ENCODE measurements around the gene GNG8. TPM values are rescaled to one million over a fixed set of nuclear protein-coding genes. Genes with fewer than 3 reads are reported as not detected.
"Not testable (repeated sequence)": the region's sequence is repeated elsewhere in the genome, so short reads cannot be mapped to it uniquely, and the experiment has no call there.

The GNG8 gene
- total RNA-seq, 1 donor from 2014 or later = not detected

DNA sequence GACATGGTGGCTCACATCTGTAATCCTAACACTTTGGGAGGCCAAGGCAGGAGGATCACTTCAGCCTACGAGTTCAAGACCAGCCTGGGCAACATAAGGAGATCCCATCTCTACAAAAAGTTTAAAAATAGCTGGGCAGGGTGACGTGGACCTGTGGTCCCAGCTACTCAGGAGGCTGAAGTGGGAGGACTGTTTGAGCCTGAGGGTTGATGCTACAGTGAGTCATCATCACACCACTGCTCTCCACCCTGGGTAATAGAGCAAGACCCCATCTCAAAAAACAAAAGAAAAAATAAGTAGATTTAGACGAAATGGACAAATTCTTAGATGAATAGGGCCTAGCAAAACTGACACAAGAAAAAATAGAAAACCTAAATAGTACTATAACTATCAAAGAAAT, 10.4 kb upstream of the GNG8 start:
- no peak for DNase-seq (ENCODE audit: low spot score)

DNA sequence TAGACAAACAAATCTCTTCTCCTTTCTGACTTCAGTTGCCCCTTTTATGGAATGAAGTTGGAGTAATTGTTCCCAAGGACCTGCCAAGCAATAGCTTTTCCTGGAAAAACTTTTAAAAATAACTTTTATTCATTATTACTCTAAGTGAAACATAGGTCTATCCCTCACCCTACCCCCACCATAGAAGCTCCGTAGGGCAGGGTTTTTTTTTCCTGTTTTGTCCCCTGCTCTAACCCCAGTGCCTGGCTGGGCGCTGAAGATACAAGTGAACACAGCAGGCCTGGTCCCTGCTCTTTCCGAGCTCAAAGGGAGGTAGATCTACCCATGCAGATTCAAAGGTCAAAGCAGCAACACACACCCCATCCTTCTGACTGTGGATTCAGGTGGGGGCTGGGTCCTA, 8.7 kb upstream of the GNG8 start:
- no peak for DNase-seq (ENCODE audit: low spot score)

DNA sequence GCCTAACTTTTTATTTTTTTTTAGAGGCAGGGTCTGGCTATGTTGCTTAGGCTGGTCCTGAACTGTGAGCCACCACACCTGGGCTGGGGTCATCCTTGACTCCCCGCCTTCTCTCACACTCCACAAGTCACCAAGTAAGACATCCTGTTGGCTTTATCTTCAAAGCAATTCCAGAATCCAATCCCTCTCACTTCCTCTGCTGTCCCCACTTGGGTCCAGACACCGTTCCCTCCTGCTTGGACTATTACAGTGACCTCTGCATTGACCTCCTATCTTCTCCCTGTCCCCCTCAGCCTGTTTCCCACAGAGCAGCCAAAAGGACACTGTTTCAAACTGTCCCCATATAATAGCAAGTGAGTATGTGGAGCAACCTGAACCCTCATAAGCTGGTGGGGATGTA, 4.7 kb upstream of the GNG8 start:
- DNase-seq (ENCODE audit: low spot score) = no peak

DNA sequence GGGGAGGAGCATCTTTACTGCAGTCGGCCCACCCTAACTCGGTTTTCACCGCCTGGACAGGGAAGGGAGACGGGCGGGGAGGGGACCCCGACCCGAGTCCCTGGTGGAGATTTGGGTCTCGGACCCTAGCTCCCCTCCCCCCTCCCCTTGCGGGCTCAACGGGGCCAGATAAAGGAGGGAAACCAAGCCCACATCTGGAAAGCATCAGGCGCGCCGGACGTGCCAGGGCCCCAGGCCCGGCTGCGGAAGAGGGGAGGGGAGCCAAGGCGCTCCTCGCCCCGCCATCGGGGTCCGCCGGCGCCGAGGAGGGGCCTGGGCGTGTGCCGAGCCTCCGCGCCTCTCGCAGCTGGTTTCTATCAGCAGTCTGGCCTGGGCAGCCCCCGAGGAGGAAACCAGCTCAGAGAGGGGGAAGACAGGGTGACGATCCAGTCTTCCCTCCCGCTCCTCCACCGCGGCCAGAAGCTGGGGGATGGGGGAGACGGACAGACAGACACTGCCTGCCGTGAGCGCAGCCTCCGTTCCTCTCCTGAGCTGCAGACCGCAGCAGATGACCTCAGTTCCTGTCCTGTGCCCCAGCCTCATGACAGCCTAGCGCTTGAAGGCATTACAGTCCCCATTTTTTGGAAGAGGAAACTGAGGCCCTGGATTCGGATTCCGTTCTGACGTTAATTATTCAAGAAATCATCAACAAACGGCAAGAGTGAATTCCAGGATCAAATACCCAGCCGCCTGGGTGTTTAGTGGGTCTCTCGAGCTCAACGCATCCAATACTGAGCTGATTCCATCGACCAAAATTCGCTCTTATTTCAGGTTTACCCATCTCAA, 3.6 kb upstream of the GNG8 start:
- DNase-seq (ENCODE audit: low spot score) = peak; percentile 72

DNA sequence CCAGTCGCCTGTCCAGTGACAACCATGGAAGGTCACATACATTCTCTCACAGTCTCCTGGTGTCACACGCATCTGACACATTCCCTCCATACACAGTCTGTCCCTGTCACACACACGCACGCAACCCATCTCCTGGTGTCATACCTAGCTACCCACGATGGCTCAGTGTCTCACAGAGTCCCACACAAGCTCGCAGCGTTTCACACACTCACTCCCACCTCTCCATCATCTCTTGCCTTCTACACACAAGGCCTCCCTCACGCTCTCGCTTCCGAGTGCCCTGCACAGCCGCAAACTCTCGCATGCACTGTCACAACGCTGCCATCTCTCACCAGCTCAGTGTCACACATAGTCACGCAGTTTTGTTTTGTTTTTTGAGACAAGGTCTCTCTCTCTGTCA, 1.2 kb upstream of the GNG8 start:
- no peak for DNase-seq (ENCODE audit: low spot score)

DNA sequence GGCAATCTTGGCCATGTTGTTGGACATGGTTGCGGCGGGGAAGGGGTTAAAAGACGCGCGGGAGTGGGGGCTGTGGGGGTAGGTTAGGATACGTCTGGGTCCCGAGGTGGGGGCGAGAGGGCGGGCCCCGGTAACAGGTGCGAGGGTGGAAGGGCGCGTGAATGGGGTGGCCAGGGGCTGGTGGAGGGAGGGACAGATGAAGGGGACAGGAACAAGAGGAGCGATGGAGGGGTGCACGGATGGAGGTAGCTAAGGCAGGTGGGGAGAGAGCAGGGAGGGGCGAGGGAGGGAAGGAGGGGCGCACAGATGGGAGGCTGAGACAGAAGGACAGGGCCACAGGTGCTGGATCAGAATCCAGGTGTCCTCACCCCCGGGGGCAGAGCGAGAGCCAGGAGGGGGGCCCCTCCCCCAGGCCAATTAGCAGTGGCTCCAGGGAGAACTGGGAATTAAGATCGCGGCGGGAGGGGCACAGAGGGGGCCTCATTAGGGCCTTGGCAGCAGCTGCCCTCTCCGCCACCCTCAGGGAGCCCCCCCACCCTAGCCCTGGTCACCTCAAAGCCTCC, 1.3 kb downstream of the GNG8 start:
- no peak for DNase-seq (ENCODE audit: low spot score)

DNA sequence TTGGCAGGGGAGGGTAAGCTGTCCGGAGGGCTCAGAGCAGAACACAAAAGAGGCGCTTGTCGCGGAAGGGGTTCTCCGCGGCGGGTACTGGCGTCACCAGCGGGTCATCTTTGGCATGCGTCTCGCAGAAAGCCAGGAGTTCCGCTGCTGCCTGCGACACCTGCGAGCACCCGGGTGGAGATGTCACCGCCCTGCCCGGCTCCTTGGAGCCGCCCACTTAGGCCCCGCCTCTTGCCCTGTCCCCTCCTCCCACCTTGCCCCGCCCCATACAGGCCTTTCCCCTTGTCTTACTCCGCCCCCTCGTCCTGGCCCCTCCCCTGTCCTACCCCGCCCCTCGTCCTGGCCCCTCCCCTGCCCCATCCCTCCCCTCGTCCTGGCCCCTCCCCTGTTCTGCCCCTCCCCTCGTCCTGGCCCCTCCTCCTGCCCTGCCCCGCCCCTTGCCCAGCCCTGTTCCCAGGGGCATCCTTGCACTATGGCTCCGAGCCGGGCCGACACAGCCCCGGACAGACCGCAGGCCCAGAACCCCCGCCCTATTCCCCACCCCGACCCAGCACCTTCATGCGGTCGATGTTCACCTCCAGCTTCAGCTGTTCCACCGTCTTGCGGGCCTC, 1.9 kb downstream of the GNG8 start:
- DNase-seq (ENCODE audit: low spot score) = peak; percentile 92

DNA sequence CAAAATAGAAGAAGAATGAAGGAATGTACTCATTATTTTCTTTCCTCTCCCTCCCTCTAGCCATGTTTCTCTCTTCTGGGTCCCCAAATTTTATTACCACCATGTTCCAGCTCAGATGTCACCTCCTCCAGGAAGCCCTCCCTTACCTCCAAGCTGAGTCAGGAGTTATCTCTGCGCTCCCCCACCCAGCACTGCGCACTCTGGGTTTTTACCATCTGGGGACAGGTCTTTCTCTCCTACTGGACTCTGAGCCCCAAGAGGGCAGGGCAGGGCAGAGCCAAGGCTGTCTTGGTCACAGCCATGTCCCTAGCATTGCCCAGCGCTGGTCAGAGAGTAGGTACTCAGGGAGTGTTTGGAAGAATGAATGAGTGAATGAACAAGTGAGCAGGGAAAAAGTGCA, 2.9 kb downstream of the GNG8 start:
- no peak for DNase-seq (ENCODE audit: low spot score)

DNA sequence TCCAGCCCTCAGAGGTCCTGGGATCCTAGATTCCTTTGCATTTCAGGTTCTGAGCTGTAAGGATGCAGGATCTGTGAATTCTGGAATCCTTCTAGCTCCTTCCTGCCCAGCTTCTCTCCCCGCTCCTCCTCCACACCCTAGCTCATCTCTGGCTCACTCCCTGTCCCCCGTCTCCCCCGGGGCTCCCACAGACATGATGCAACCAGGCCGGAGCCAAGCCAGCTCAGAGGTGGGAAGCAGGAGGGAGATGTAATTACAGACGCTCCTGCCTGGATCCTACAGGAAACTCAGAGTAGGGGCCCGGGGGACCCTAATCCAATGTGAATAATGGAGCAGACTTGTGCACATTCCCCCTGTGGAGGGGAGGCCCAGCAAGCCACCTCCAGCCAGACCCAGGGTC, 4.5 kb downstream of the GNG8 start:
- no peak for DNase-seq (ENCODE audit: low spot score)

DNA sequence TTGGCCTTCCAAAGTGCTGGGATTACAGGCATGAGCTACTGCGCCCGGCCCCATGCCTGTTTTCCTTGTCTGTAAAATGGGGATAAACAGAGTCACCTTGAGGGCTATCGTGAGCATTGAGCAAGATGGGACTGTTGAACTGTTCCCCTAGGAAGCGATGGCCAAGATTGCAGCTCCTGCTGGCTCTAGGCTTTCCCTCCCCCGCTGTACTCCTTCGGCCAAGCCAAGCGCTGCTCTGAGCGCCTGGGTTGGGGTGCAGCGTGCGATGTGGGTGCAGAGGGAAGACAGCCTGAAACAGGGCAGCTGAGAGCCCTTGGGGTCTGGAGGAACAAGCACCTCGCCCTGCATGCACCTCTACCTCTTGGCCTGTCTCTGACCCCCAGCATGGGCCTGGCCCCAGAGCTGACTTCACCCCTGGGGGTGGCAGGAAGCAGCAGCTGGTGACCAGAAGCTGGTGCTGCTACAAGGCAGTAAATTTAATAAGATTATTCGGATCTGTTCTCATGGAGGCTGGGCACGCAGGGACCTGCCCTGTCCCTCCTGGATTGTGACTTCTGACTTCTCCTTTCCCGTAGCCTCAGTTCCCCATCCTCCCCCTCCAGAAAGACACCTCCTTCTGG, 5.3 kb downstream of the GNG8 start:
- no peak for DNase-seq (ENCODE audit: low spot score)

DNA sequence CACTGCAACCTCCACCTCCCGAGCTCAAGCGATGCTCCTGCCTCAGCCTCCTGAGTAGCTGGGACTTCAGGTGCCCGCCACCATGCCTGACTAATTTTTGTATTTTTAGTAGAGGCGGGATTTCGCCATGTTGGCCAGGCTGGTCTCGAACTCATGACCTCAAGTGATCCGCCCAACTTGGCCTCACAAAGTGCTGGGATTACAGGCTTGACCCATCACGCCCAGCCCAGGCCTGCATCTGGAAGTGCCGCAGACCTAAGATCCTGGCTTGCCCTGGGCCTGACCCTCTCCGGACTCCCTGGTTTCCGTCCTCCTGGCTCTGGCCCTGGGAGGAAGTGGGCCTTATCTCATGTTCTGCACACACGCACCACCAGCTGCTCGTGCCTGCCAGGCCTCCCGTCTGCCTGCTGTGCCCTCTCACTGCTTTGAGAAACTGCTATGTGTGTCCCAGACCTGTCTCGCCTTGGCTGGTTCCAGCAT, 6.4 kb downstream of the GNG8 start:
- DNase-seq (ENCODE audit: low spot score) = no peak

DNA sequence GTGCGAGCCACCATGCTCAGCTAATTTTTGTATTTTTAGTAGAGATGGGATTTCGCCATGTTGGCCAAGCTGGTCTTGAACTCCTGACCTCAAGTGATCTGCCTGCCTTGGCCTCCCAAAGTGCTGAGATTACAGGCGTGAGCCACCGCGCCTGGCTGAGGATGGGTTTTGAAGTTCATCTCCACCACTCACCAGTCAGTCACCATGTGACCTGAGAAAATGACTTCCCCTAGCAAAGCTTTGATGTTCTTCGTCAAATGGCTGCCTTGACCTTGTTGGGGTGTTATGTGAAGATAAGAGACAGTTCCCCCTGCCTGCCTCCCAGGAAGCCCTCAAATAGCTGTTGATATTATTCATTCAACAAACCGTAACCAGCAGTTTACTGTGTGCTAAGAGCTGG, 7.0 kb downstream of the GNG8 start:
- DNase-seq (ENCODE audit: low spot score) = not testable (repeated sequence)

DNA sequence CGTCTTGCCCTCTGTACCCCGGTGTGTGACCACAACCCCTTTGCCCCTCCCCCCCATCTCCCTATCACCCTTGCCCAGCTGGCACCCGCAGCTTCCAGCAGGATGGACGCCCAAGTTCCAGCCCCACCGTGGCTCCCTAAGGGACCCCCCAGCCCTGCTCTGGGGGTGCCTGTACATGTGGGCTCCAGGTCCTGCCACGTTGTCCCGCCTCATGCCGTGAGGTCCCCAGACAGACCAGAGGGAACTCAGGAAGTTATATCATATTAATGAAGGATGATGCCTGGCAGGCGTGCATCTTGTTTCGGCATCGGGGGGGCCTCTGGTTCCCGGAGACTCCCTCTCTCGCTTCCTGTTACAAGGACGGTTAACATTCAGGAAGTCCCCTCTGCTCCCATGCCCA, 9.6 kb downstream of the GNG8 start:
- no peak for DNase-seq (ENCODE audit: low spot score)

DNA sequence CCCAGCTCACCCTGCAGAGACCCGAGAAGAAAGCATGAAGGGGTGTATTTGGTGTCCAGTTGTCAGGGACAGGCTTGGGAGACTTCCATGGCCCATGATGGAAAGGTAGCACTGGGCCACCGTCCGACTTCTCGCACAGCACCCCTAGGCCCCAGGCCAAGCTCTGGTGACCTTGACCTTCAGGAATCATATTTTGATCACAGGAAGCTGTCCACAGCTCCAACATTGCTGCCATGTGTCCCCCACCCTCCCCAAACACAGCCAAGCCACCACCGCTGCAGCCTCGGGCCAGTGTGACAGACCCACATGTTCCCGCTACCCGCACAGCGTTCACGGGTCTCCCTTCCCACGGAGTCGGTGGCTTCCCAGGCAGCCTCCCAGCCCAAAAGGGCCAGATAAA, 10.3 kb downstream of the GNG8 start:
- no peak for DNase-seq (ENCODE audit: low spot score)

DNA sequence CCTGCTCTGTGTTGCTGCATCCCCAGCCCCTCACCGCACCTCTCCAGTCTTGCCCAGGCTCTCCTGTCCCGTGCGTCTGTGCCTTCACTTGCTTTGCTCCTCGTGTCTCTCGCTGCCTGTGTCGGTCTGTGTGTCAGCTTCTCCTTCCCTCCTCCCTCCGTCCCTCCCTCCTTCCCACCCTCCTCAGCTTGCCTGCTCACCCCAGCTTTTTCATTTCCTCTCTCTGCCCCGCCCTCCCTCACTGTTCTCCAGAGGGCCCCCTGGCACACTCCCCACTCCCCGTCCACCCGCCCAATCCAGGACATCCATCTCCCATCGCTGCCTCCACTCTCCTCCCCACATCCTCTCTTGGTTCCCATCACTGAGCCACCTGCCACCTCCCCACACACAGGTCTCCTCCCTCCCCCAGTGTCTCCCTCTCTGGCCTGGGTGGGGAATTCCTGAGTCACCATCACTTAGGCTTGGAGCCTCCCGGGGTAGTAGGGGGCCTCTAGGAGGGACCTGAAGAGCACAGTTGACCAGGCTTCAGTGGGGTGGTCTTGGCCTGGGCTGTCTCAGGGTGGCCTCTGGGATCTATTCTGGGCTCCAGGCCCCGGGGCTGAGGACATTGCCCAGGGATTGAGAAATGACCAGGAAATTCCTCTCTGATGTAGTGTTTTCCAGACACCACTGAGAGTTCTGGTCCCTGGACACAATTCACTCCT, 10.9 kb downstream of the GNG8 start, which contains the start of gene PTGIR:
PTGIR (minus strand) TSS at position 132 of the 704 bp plus-strand sequence. CDS start 864 bp downstream, outside the sequence.
- DNase-seq (ENCODE audit: low spot score) = peak; percentile 70

DNA sequence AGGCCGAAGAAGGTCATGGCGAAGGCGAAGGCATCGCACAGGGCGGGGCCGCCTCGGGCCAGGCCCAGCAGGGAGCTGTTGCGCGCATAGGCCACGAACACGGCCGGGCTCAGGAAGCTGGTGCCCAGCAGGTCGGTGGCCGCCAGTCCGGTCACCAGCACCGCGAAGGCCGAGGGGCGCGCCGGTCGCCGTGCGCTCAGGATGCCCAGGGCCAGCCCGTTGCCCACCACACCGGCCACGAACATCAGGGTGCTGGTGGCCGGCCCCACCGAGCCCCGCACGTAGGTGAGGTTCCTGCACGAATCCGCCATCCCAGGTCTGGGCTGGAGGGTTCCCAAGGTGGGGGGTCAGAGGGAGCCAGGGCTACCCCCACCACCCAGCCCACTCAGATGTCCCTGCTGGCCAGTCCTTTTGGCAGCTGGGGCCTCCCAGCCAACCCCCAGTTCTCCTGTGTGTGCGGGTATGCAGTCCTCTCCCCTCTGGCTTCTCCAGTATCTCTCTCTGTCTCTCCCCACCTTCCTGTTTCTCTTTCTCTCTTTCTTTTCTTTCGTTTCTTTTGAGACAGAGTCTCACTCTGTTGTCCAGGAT, 12.0 kb downstream of the GNG8 start:
- no peak for DNase-seq (ENCODE audit: low spot score)

DNA sequence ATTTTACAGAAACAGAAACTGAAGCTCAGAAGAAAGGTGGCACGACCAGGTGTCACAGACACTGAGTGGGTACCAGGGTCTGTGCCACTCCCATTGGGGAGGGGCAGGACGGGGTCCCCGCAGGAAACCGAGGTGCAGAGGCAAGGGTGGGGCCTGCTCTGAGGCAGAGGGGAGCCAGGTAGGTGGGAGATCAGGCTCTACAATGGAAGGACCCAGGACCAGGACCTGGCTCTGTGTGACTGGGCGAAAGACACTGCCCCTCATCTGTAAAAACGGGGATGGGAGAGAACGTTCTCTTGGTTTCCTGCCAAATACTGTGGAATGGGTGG, 13.9 kb downstream of the GNG8 start:
- DNase-seq (ENCODE audit: low spot score) = no peak

DNA sequence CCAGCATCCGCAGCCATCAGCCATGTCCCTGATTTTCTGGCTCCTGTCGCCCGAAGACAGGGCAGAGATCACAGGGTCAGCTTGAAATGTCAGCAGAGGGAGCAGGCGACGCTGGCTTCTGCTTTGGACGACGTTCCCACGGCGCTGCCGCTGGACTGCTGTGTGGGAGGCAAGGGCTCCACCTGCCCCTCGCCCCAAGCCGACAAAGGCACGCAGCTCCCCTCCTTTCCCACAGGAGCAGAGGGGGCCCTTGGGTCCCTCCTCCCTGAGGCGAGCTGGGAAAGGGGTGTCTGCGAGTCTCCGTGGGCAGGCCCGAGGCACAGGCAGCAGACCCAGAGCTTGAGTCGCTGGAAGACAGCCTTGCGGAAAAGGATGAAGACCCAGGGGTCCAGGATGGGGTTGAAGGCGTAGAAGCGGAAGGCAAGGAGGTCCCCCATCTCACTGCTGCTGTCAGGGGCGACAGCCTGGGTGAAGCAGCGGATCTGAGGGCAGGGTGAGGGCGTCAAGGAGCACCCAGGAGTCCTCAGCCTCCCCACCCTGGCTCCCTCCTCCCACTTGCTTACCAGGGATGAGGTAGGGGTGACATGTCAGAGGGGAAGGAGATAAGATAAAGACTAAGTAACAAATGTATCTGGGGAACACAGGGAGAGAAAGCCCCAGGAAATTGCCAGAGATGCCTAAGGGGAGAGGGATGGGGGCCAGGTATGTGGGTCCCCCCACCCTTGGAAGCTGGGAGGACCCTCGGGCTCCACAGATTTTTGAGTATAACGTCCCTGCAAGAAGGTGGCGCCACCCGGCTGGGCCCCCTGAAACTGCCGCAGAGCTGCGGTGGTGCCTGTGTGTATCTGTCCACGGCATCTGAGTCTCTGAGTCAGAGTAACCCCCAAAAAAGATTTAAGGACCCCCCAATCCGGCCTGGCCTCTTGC, 14.5 kb downstream of the GNG8 start:
- DNase-seq (ENCODE audit: low spot score) = no peak

DNA sequence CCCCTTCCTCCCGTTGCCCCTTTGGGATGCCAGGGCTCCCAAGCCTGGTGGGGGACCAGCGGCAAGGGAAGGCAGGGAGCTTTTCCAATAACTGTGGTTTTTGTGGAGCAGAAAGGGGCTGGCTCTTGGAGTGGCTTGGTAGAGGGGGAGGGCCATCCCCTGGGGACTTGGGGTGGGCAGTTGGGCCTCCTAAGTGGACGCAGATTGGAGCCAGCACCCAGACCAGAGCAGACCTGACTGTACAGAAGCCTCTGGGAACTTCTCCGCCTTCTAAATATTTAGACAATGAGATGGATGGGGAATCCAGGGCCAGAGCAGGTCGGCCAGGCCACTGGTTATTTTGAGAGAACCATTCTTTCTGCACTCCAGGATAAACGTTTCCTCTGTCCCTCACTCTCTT, 15.3 kb downstream of the GNG8 start:
- no peak for DNase-seq (ENCODE audit: low spot score)

DNA sequence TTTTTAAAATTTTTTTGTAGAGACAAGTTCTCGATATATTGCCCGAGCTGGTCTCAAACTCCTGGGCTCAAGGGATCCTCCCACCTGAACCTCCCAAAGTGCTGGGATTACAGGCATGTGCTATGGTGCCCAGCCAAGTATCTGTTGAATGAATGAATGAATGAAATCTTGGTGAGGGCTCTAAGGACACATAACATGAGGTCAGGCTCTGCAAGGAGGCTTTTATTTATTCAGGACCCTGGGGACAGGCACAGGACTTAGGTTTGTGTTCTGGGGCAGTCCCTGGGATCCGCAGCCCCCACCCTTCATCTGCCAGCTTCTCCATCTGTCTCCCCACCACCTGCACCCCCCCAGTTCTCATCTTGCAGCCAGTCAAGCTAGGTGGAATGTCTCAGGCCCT, 15.7 kb downstream of the GNG8 start:
- no peak for DNase-seq (ENCODE audit: low spot score)

Measured in ureter (tissue), 1 donor.